ENCODE results near the gene AHCYL1. TPM values are rescaled to one million over a fixed set of nuclear protein-coding genes. Genes with fewer than 3 reads are reported as not detected.

The AHCYL1 gene
- total and polyA plus RNA-seq, 10 of the 15 experiments (the other 5 are each of a cell fraction or from before 2014, with no cell fraction given): 24.7 to 73.6 (median 46.8) TPM

DNA sequence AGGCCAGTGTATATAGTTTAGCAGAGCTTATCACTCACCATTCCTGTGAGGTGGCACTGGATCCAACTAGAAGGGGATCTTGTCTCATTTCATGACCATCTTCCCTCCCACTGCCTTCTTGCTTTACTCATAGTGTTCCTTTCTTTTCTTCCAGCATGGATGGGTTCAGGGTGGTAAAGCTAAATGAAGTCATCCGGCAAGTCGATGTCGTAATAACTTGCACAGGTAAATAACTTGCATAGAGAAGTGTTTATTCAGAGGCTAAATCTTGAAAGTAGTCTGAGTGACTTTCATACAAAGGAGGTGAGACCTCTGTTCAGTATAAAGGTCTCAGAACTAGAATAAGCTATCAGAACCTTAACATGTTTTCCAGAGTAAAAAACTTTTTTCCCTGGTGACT lies 33.2 kb downstream of the AHCYL1 start:
- Histone ChIP-seq H3K9me3 (replicated peaks; ENCODE audit: control insufficient read depth, insufficient read depth, low read length) (no peaks in the 10 kb centered on the region), H3K9ac (ENCODE audit: control insufficient read depth, insufficient read depth, low read length) (no peak overlapping the region), H3K79me2 (ENCODE audit: control insufficient read depth, insufficient read depth, low read length) (no peaks in the 10 kb centered on the region), H4K20me1 (ENCODE audit: control insufficient read depth, insufficient read depth) (no peaks in the 10 kb centered on the region), H3K27me3 (replicated peaks in 1 of 2; ENCODE audit: control insufficient read depth in 2 of 2, insufficient read depth in 2 of 2, low read length in 1 of 2) (no peaks in the 10 kb centered on the region), H3K4me3 (no peak overlapping the region), H3K36me3 (ENCODE audit: control insufficient read depth in 2 of 2, insufficient read depth in 2 of 2, low read length in 1 of 2) (peaks cover 11 to 54% of the 10 kb centered on the region in 2 experiments), H3K4me1 (ENCODE audit: control insufficient read depth, insufficient read depth, low read length) (peaks cover 1% of the 10 kb centered on the region), H3K27ac (ENCODE audit: control insufficient read depth, insufficient read depth) (no peak overlapping the region), H3K4me2 (ENCODE audit: control insufficient read depth, insufficient read depth) (no peak overlapping the region), H2AFZ (ENCODE audit: control insufficient read depth, low read depth, low read length) (no peak overlapping the region)
- intact Hi-C loops (cut with micrococcal nuclease; ENCODE audit: unreplicated experiment): no loop called here
- TF ChIP-seq EGR1 (IDR thresholded peaks at IDR 0.05; ENCODE audit: borderline replicate concordance in 1 of 2, low read depth in 2 of 2, low read length in 2 of 2) (no peak), NR2C2 (IDR thresholded peaks at IDR 0.05; ENCODE audit: borderline replicate concordance, control insufficient read depth, insufficient read length, low read depth) (no peak), NR2C1 (IDR thresholded peaks at IDR 0.05) (no peak), IRF4 (IDR thresholded peaks at IDR 0.05; ENCODE audit: low read depth, low read length) (no peak)
- TF ChIP-seq, protein P1, sequence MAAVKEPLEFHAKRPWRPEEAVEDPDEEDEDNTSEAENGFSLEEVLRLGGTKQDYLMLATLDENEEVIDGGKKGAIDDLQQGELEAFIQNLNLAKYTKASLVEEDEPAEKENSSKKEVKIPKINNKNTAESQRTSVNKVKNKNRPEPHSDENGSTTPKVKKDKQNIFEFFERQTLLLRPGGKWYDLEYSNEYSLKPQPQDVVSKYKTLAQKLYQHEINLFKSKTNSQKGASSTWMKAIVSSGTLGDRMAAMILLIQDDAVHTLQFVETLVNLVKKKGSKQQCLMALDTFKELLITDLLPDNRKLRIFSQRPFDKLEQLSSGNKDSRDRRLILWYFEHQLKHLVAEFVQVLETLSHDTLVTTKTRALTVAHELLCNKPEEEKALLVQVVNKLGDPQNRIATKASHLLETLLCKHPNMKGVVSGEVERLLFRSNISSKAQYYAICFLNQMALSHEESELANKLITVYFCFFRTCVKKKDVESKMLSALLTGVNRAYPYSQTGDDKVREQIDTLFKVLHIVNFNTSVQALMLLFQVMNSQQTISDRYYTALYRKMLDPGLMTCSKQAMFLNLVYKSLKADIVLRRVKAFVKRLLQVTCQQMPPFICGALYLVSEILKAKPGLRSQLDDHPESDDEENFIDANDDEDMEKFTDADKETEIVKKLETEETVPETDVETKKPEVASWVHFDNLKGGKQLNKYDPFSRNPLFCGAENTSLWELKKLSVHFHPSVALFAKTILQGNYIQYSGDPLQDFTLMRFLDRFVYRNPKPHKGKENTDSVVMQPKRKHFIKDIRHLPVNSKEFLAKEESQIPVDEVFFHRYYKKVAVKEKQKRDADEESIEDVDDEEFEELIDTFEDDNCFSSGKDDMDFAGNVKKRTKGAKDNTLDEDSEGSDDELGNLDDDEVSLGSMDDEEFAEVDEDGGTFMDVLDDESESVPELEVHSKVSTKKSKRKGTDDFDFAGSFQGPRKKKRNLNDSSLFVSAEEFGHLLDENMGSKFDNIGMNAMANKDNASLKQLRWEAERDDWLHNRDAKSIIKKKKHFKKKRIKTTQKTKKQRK (IDR thresholded peaks at IDR 0.05; ENCODE audit: low read depth, low read length): no peak
- TF ChIP-seq, protein P2, sequence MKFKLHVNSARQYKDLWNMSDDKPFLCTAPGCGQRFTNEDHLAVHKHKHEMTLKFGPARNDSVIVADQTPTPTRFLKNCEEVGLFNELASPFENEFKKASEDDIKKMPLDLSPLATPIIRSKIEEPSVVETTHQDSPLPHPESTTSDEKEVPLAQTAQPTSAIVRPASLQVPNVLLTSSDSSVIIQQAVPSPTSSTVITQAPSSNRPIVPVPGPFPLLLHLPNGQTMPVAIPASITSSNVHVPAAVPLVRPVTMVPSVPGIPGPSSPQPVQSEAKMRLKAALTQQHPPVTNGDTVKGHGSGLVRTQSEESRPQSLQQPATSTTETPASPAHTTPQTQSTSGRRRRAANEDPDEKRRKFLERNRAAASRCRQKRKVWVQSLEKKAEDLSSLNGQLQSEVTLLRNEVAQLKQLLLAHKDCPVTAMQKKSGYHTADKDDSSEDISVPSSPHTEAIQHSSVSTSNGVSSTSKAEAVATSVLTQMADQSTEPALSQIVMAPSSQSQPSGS (IDR thresholded peaks at IDR 0.05; ENCODE audit: low read length): no peak
- FAIRE-seq (no peak), DNase-seq (ENCODE audit: low read depth, low spot score) (no peak), ATAC-seq (no peak)
- WGBS (ENCODE audit: insufficient coverage, insufficient replicate concordance, low lambda C conversion rate, missing lambda C conversion rate): 100% methylated on average over 3 of the region's 3 CpGs
- CTCF ChIA-PET: interaction anchor here (0.7 to 7.9 kb wide), 2 partner anchors 12 to 47 kb away, joined by 3 to 57 read pairs; no protein-coding TSS in a partner anchor
- RAD21 ChIA-PET (ENCODE audit: unreplicated experiment): no interaction called here
- SMC1A ChIA-PET (ENCODE audit: uncharacterized antibody, unreplicated experiment): interaction anchor here (2.2 kb wide), 1 partner anchor 11 kb away, joined by 5 read pairs; no protein-coding TSS in a partner anchor
- POLR2A ChIA-PET: no interaction called here
- BruUV-seq (replicated peaks): no TSS peak
- in situ Hi-C loops (cut with MboI): no loop called here

Data from GM12878 (cell line).